Esophagus (tissue), 2 donors: Measurements from ENCODE around the gene MRPL23. TPM values are rescaled to one million over a fixed set of nuclear protein-coding genes. Genes with fewer than 3 reads are reported as not detected.

Experiments
- H3K27ac ChIP-seq, 2 donors: one replicate each; pipeline ENCODE4 v1.5.1; 2013; ENCODE audit warnings: low read depth in 2 of 2, mild to moderate bottlenecking in 2 of 2, inconsistent platforms in 1 of 2, low read length in 1 of 2, moderate library complexity in 1 of 2
- H3K27me3 ChIP-seq, 2 donors: one replicate each; pipeline ENCODE4 v1.6.1; 2013; ENCODE audit warnings: low read length in 2 of 2, control low read depth in 1 of 2, mild to moderate bottlenecking in 1 of 2; ENCODE audit not compliant: insufficient read depth in 2 of 2, control insufficient read depth in 1 of 2
- H3K36me3 ChIP-seq, 2 donors: one replicate each; pipeline ENCODE4 v1.6.1; 2013; ENCODE audit warnings: low read length in 1 of 2; ENCODE audit not compliant: control insufficient read depth in 2 of 2, insufficient read depth in 2 of 2
- H3K4me1 ChIP-seq, 2 donors: one replicate each; pipeline ENCODE4 v1.6.1; 2013; ENCODE audit warnings: low read length in 1 of 2; ENCODE audit not compliant: control insufficient read depth in 2 of 2, insufficient read depth in 2 of 2
- H3K4me3 ChIP-seq, 2 donors: one replicate each; pipeline ENCODE4 v1.5.1; 2013; ENCODE audit warnings: low read length in 2 of 2, mild to moderate bottlenecking in 2 of 2, low read depth in 1 of 2, moderate library complexity in 1 of 2
- H3K9me3 ChIP-seq, 2 donors: one replicate each; pipeline ENCODE4 v1.6.1; 2013; ENCODE audit warnings: mild to moderate bottlenecking in 2 of 2, low read depth in 1 of 2, low read length in 1 of 2, moderate library complexity in 1 of 2; ENCODE audit not compliant: control insufficient read depth in 2 of 2, insufficient read depth in 1 of 2
- WGBS, 2 donors: extraction: QIAGEN DNeasy Blood & Tissue Kit; methylation state at CpG; one replicate each; pipeline ENCODE4 v1.1.7; 2013; 5-methylcytosine and 5-hydroxymethylcytosine counted together
- polyA plus RNA-seq, 2 donors: library from polyadenylated mRNA; stranded (reverse); fragments of 200-250 nt; gene quantifications; one replicate each; pipeline ENCODE4 v1.2.3, GENCODE V29; 2013
- donor health status: healthy with polysubstance abuse.
- donor health status: Bipolar disorder and iron deficiency.

Gene MRPL23
- polyA plus RNA-seq, 2 donors = 95.5 to 163 TPM

GRCh38 chr11:1933416-1934334 lies 13.5 kb upstream of the MRPL23 start:
- no peak overlapping the region for H3K27ac ChIP-seq
- WGBS, 2 donors = 85 to 86% methylated on average over 18 of the region's 18 CpGs
- H3K27me3 ChIP-seq = no peaks in the 10 kb centered on the region
- peaks cover 0 to 2% of the 10 kb centered on the region in 2 donors for H3K9me3 ChIP-seq
- no peaks in the 10 kb centered on the region for H3K4me1 ChIP-seq
- H3K36me3 ChIP-seq = no peaks in the 10 kb centered on the region
- H3K4me3 ChIP-seq = no peak overlapping the region

- Histone ChIP-seq H3K27ac (no peak overlapping the region), H3K4me3 (no peak overlapping the region), H3K9me3 (peaks cover 0 to 2% of the 10 kb centered on the region in 2 donors), H3K4me1 (no peaks in the 10 kb centered on the region), H3K36me3 (no peaks in the 10 kb centered on the region), H3K27me3 (no peaks in the 10 kb centered on the region)
- 74 to 75% methylated on average over 23 to 24 of the region's 24 CpGs for whole genome bisulfite sequencing, 2 donors
Observed at GRCh38 chr11:1934335-1935155, 12.6 kb upstream of the MRPL23 start.

GRCh38 chr11:1935156-1936071 lies 11.7 kb upstream of the MRPL23 start:
- Histone ChIP-seq H3K36me3 (no peaks in the 10 kb centered on the region), H3K9me3 (peaks cover 2% of the 10 kb centered on the region in 2 donors), H3K4me1 (no peaks in the 10 kb centered on the region), H3K27me3 (no peaks in the 10 kb centered on the region), H3K27ac (no peak overlapping the region), H3K4me3 (no peak overlapping the region)
- 78 to 84% methylated on average over 33 of the region's 33 CpGs for WGBS, 2 donors

GRCh38 chr11:1936072-1936780 lies 10.9 kb upstream of the MRPL23 start:
- WGBS, 2 donors = 84 to 89% methylated on average over 31 to 34 of the region's 34 CpGs
- Histone ChIP-seq H3K4me3 (no peak overlapping the region), H3K27ac (no peak overlapping the region), H3K36me3 (no peaks in the 10 kb centered on the region), H3K27me3 (no peaks in the 10 kb centered on the region), H3K4me1 (no peaks in the 10 kb centered on the region), H3K9me3 (peaks cover 2% of the 10 kb centered on the region in 2 donors)

- Histone ChIP-seq H3K36me3 (no peaks in the 10 kb centered on the region), H3K27me3 (no peaks in the 10 kb centered on the region), H3K27ac (no peak overlapping the region), H3K4me3 (no peak overlapping the region), H3K9me3 (peaks cover 2% of the 10 kb centered on the region in 2 donors), H3K4me1 (no peaks in the 10 kb centered on the region)
- WGBS, 2 donors = 79 to 82% methylated on average over 32 to 34 of the region's 34 CpGs
Observed at GRCh38 chr11:1936781-1937615, 10.1 kb upstream of the MRPL23 start.

GRCh38 chr11:1937616-1938342 lies 9.4 kb upstream of the MRPL23 start:
- H3K4me1 ChIP-seq = no peaks in the 10 kb centered on the region
- peaks cover 2% of the 10 kb centered on the region in 2 donors for H3K9me3 ChIP-seq
- no peaks in the 10 kb centered on the region for H3K36me3 ChIP-seq
- H3K27me3 ChIP-seq = no peaks in the 10 kb centered on the region
- 79 to 86% methylated on average over 33 to 35 of the region's 35 CpGs for WGBS, 2 donors
- H3K4me3 ChIP-seq = no peak overlapping the region
- H3K27ac ChIP-seq = no peak overlapping the region

- Histone ChIP-seq H3K27me3 (no peaks in the 10 kb centered on the region), H3K36me3 (no peaks in the 10 kb centered on the region), H3K27ac (no peak overlapping the region), H3K9me3 (peaks cover 2% of the 10 kb centered on the region in 2 donors), H3K4me3 (no peak overlapping the region), H3K4me1 (peaks cover 0 to under 1% of the 10 kb centered on the region in 2 donors)
- 79 to 80% methylated on average over 27 of the region's 27 CpGs for WGBS, 2 donors
Observed at GRCh38 chr11:1938343-1939005, 8.7 kb upstream of the MRPL23 start.
